ENCODE results near the gene DYRK3.
"Not testable (repeated sequence)": the region's sequence is repeated elsewhere in the genome, so short reads cannot be mapped to it uniquely, and the experiment has no call there.

Gene DYRK3
- 7.9 to 93.9 (median 14.1) reads per million in 17 experiments for total RNA-seq

DNA sequence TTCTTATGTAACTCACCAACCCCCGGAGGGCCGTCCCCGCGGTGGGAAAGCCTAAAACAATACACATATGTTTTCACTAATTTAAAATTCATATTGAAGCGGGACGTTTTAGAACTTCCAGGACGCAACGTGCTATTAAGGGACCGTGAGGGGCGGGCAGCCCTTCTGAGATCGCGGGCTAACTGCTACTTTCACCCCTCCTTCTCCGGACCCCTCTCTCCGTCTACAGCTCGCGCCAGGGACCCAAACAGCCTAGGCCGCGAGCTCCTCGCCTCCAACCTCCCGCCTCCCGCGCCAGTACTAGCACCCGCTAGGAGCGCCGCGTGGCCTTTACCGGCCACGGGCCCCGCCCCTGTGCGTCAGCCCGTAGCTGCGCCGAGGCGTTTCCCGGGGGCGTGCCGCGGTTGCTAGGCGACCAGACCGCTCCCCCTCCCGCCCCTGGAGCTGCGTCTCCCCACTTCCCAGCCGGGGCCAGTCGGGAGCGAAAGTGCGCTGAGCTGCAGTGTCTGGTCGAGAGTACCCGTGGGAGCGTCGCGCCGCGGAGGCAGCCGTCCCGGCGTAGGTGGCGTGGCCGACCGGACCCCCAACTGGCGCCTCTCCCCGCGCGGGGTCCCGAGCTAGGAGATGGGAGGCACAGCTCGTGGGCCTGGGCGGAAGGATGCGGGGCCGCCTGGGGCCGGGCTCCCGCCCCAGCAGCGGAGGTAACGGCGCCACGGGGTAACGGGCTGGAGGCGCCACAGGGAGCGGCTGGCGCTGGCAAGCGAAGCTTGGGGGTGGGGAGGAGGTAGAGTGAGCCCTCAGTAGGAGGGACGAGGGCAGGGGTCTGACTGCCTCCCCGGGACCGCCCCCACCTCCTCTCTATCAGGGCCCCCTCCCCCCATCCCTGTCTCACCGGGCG lies at the start of gene DYRK3:
TSS of gene DYRK3 (plus strand) at position 457 of the 898 bp plus-strand sequence. CDS start at position 625, 168 bp downstream.
- peak; percentile 96 to 99 (median 98) for DNase-seq

GRCh38 chr1:206586501-206587445 lies 48.6 kb upstream of the DYRK3 start:
- DNase-seq, result no peak

GRCh38 chr1:206587904-206588303 lies 47.4 kb upstream of the DYRK3 start:
- DNase-seq, result no peak

GRCh38 chr1:206588492-206588891 lies 46.8 kb upstream of the DYRK3 start:
- DNase-seq, result no peak

- DNase-seq, result no peak
These were observed 46.1 kb upstream of the DYRK3 start for GRCh38 chr1:206589206-206589605.

GRCh38 chr1:206590025-206590758 lies 45.1 kb upstream of the DYRK3 start:
- DNase-seq, result no peak

- DNase-seq, result no peak
These were observed 44.1 kb upstream of the DYRK3 start for GRCh38 chr1:206591226-206591625.

- DNase-seq, result no peak
These were observed 43.6 kb upstream of the DYRK3 start for GRCh38 chr1:206591696-206592095.

DNA sequence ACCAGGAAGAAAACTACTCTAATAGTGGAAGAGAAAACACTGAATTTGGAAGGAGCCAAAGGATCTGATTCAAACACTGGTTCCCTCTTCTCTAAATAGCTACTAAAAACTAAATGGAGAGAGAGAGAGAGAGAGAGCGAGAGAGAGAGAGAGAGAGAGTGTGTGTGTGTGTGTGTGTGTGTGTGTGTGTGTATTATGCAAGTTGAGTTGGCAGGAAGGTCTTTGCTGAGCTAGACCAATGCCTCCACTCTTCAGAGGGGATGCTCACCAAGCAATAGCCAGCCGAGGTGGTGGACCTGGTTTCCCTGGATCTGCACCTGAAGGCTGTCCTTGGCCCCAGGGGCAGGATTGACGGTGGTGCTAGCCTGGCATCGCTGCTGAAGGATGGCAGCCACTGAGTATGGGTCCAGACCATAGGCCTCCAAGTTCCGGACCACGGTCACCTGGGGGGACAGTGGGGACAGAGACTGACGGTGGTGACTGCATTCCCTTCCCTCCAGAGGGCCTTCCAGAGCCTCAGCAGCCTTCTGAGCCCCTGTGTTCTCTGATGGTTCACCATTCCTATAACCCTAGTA lies 41.9 kb upstream of the DYRK3 start:
- no peak for DNase-seq

- DNase-seq, result no peak
These were observed 39.6 kb upstream of the DYRK3 start for GRCh38 chr1:206595581-206596318.

DNA sequence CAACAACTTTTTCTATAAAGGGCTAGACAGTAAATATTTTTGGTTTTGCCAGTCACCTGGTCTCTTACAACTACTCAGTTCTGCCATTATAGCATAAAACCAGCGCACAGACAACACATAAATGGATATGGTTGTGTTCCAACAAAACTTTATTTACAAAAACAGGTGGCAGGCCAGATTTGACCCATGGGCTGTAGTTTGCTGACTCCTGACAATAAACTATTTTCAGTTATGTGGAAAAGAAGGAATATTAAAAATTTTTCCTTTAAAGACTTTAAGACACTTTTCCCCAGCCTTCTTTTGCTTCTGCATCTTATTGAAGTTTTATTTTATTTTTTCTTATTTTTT lies 39.0 kb upstream of the DYRK3 start:
- no peak for DNase-seq

DNA sequence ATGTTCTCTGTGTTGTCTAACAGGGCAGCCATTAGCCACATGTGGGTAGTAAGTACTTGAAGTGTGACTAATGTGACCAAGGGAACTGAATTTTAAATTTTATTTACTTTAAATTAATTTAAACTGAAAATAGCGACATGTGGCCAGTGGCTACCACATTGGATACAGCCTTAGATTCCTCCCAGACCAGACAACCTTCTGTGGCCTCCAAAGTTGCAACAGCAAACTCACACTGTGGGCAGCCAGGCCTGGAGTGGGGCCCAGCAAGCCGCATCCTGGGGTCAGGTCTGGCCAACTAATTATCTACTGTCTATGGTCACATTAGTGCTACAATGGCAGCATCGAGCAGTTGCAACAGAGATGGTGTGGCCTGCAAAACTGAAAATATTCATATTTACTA lies 34.8 kb upstream of the DYRK3 start:
- DNase-seq, result no peak

DNA sequence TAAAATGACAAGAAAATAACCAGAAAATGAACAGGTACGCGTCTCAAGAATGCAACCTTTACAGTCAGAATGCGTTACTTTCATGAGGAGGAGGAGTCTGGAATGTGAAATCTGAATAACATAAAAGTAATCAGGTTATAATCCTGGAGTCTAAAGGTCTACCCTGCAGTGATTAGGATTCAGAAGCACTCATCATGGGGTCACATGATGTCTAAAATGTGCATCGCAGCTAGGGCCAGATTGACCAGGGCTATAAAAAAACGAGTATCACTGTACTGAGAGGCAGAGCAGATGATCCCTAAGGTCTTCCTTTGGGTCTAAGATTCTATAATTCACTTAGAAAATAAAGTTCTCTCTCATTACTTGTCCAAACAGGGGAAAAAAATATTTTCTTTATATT lies 30.5 kb upstream of the DYRK3 start:
- no peak for DNase-seq

DNA sequence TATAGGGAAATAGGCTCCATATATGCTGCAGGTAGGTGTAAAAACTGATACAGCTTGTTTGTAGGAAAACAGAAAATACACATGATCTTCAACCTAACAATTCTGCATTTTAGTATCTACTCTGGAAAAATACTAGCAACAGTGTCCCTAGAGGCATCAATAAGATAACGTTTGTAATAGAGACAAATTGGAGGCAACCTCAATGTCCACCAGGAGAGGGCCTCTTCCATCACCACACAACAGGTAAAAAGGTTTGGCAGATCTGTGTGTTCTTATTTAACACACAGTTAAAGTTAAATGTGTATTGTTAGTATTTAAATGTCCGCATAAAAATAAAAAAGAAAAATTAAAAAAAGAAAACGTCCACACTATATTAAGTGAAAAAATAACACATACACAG lies 28.5 kb upstream of the DYRK3 start:
- peak in 2 of 4 experiments; percentile 12 to 34 for DNase-seq

GRCh38 chr1:206608108-206608698 lies 27.1 kb upstream of the DYRK3 start:
- peak; percentile 39 to 68 (median 55) for DNase-seq

GRCh38 chr1:206609229-206609991 lies 25.9 kb upstream of the DYRK3 start:
- no peak for DNase-seq

- peak; percentile 95 to 98 (median 98) for DNase-seq
These were observed 23.0 kb upstream of the DYRK3 start, which contains the start of gene EIF2D for GRCh38 chr1:206612129-206612876. TSS of gene EIF2D (minus strand) at chr1:206612465. CDS start at chr1:206612342, 123 bp downstream.

GRCh38 chr1:206626396-206626795 lies 8.9 kb upstream of the DYRK3 start:
- not testable (repeated sequence) for DNase-seq

GRCh38 chr1:206628916-206629315 lies 6.4 kb upstream of the DYRK3 start:
- no peak for DNase-seq

Measured in suppressor macrophage (primary cell).